ENCODE results near the gene CPAMD8. TPM values are rescaled to one million over a fixed set of nuclear protein-coding genes. Genes with fewer than 3 reads are reported as not detected.
"Not testable (repeated sequence)": the region's sequence is repeated elsewhere in the genome, so short reads cannot be mapped to it uniquely, and the experiment has no call there.

CPAMD8 gene
- total RNA-seq, 4 donors from 2014 or later, result 13.9 to 116 (median 24.2) TPM

- H3K36me3 ChIP-seq, result no peaks in the 10 kb centered on the region
- no peaks in the 10 kb centered on the region for H3K9me3 ChIP-seq
- DNase-seq, result no peak
- no peaks in the 10 kb centered on the region for H3K27me3 ChIP-seq
- no peaks in the 10 kb centered on the region for H3K4me1 ChIP-seq
- WGBS, 2 donors, result 86 to 91% methylated on average over 15 of the region's 15 CpGs
- no peak overlapping the region for H3K27ac ChIP-seq
- H3K4me3 ChIP-seq (replicated peaks in 1 of 3), result no peak overlapping the region
- intact Hi-C loops (cut with DNase I), result no loop called here
- TF ChIP-seq POLR2A (IDR thresholded peaks at IDR 0.05) (no peak), CTCF (IDR thresholded peaks at IDR 0.05) (no peak)
Measured at GRCh38 chr19:16977306-16977705, 49.3 kb downstream of the CPAMD8 start.

- TF ChIP-seq POLR2A (IDR thresholded peaks at IDR 0.05) (no peak), CTCF (IDR thresholded peaks at IDR 0.05) (no peak)
- Histone ChIP-seq H3K9me3 (no peaks in the 10 kb centered on the region), H3K4me1 (no peaks in the 10 kb centered on the region), H3K27ac (no peak overlapping the region), H3K27me3 (no peaks in the 10 kb centered on the region), H3K4me3 (replicated peaks in 1 of 3) (no peak overlapping the region), H3K36me3 (no peaks in the 10 kb centered on the region)
- WGBS, 2 donors, result 97 to 98% methylated on average over 3 to 5 of the region's 5 CpGs
- intact Hi-C loops (cut with DNase I), result no loop called here
- no peak for DNase-seq
Measured at GRCh38 chr19:16976446-16976845, 50.2 kb downstream of the CPAMD8 start.

- DNase-seq, result no peak
- Histone ChIP-seq H3K27ac (no peak overlapping the region), H3K27me3 (no peaks in the 10 kb centered on the region), H3K4me3 (replicated peaks in 1 of 3) (no peak overlapping the region), H3K4me1 (no peaks in the 10 kb centered on the region), H3K9me3 (no peaks in the 10 kb centered on the region), H3K36me3 (peaks cover 0 to 10% of the 10 kb centered on the region in 2 donors)
- 75 to 88% methylated on average over 4 to 8 of the region's 8 CpGs for WGBS, 2 donors
- no peak for TF ChIP-seq POLR2A (IDR thresholded peaks at IDR 0.05)
- no peak for TF ChIP-seq CTCF (IDR thresholded peaks at IDR 0.05)
- intact Hi-C loops (cut with DNase I), result no loop called here
Measured at GRCh38 chr19:16970821-16971220, 55.8 kb downstream of the CPAMD8 start.

GRCh38 chr19:16969135-16969534, 57.5 kb downstream of the CPAMD8 start:
- DNase-seq, result no peak
- no peak overlapping the region for H3K27ac ChIP-seq
- no peak overlapping the region for H3K4me3 ChIP-seq (replicated peaks in 1 of 3)
- H3K27me3 ChIP-seq, result no peaks in the 10 kb centered on the region
- peaks cover 0 to 10% of the 10 kb centered on the region in 2 donors for H3K36me3 ChIP-seq
- 100% methylated on average over 1 of the region's 1 CpG for WGBS, 2 donors
- TF ChIP-seq CTCF (IDR thresholded peaks at IDR 0.05) (no peak), POLR2A (IDR thresholded peaks at IDR 0.05) (no peak)
- H3K9me3 ChIP-seq, result no peaks in the 10 kb centered on the region
- no peaks in the 10 kb centered on the region for H3K4me1 ChIP-seq
- intact Hi-C loops (cut with DNase I), result no loop called here

- H3K9me3 ChIP-seq; intact Hi-C loops (cut with DNase I); H3K4me3 ChIP-seq (replicated peaks in 1 of 3); DNase-seq; H3K27ac ChIP-seq; H3K27me3 ChIP-seq; H3K4me1 ChIP-seq; H3K36me3 ChIP-seq: not testable (repeated sequence)
- WGBS, 2 donors, result 66 to 72% methylated on average over 18 to 19 of the region's 20 CpGs
Measured at GRCh38 chr19:16960996-16961822, 65.4 kb downstream of the CPAMD8 start.

GRCh38 chr19:16958277-16958676, 68.3 kb downstream of the CPAMD8 start:
- H3K4me3 ChIP-seq (replicated peaks in 1 of 3); H3K36me3 ChIP-seq; H3K27ac ChIP-seq; H3K27me3 ChIP-seq; H3K4me1 ChIP-seq; H3K9me3 ChIP-seq; DNase-seq; intact Hi-C loops (cut with DNase I): not testable (repeated sequence)
